H1 (cell line): Measurements from ENCODE around the gene SDHAF2. TPM values are rescaled to one million over a fixed set of nuclear protein-coding genes. Genes with fewer than 3 reads are reported as not detected.

ENCODE experiments used
- CTCF ChIA-PET: fragments of 300-600 bp; sonication (Branson Sonifier 250); formaldehyde crosslinking; loops from one replicate; lab custom pipeline; 2021; ENCODE audit not compliant: partially characterized antibody; lab: Charles Lee
- POLR2A ChIA-PET: fragments of 300-600 bp; sonication (Branson Sonifier 250); formaldehyde crosslinking; loops from one replicate; lab custom pipeline; 2021; ENCODE audit warnings: inconsistent platforms; ENCODE audit not compliant: partially characterized antibody; lab: Charles Lee
- DNase-seq, 2 experiments: peaks; one replicate each; pipeline versions ENCODE4 v3.0.0 to v3.0.0-alpha.2; 2010 to 2022; ENCODE audit warnings: low spot score in 2 of 2, low read depth in 1 of 2, mixed read lengths in 1 of 2
- FAIRE-seq: peaks from 2 replicates; lab custom pipeline; 2011; peaks lifted over from hg19 to GRCh38; lab: Jason Lieb, UNC
- H2AFZ ChIP-seq: 2 replicates; pipeline ENCODE4 v1.8.1; 2012; ENCODE audit warnings: low read length, inconsistent platforms
- H2AK5ac ChIP-seq: 2 replicates; pipeline ENCODE4 v1.6.1; 2013; ENCODE audit warnings: low read depth, low read length
- H2BK120ac ChIP-seq: replicated peaks from 2 replicates; pipeline ENCODE3; 2013; ENCODE audit warnings: low read depth, low read length, inconsistent platforms
- H2BK12ac ChIP-seq: 2 replicates; pipeline ENCODE4 v1.6.1; 2013; ENCODE audit warnings: low read depth, low read length
- H2BK15ac ChIP-seq: 2 replicates; pipeline ENCODE4 v1.6.1; 2013; ENCODE audit warnings: low read length
- H2BK20ac ChIP-seq: 2 replicates; pipeline ENCODE4 v1.6.1; 2013; ENCODE audit warnings: low read length
- H2BK5ac ChIP-seq: 2 replicates; pipeline ENCODE4 v1.6.1; 2013; ENCODE audit warnings: low read depth, low read length
- H3K14ac ChIP-seq: 2 replicates; pipeline ENCODE4 v1.6.1; 2013; ENCODE audit warnings: inconsistent platforms; ENCODE audit not compliant: insufficient read length
- H3K18ac ChIP-seq: 2 replicates; pipeline ENCODE4 v1.6.1; 2013; ENCODE audit warnings: low read length; ENCODE audit errors: extremely low read depth
- H3K23ac ChIP-seq: 2 replicates; pipeline ENCODE4 v1.6.1; 2013; ENCODE audit warnings: inconsistent platforms; ENCODE audit not compliant: insufficient read length
- H3K23me2 ChIP-seq: 2 replicates; pipeline ENCODE4 v1.6.1; 2013; ENCODE audit warnings: low read depth, low read length
- H3K27ac ChIP-seq: 2 replicates; pipeline ENCODE4 v1.6.1; 2011; ENCODE audit warnings: low read depth, low read length, inconsistent platforms
- H3K27me3 ChIP-seq, 4 experiments: replicated peaks in 1 of 4; 1 replicate in 1 of 4; 2 replicates in 3 of 4; pipeline versions ENCODE4 v1.6.1 to v1.8.1; 2011 to 2013; ENCODE audit warnings: low read length in 3 of 4, mild to moderate bottlenecking in 3 of 4, inconsistent platforms in 2 of 4, mixed read lengths in 2 of 4, moderate library complexity in 1 of 4; ENCODE audit not compliant: control insufficient read depth in 3 of 4, insufficient read depth in 3 of 4; ENCODE audit errors: extremely low read depth in 1 of 4
- H3K36me3 ChIP-seq, 4 experiments: 2 replicates each; pipeline versions ENCODE4 v1.6.1 to v1.8.1; 2011 to 2013; ENCODE audit warnings: mild to moderate bottlenecking in 4 of 4, low read length in 3 of 4, moderate library complexity in 2 of 4, control low read depth in 1 of 4, inconsistent platforms in 1 of 4; ENCODE audit not compliant: insufficient read depth in 4 of 4, control insufficient read depth in 2 of 4
- H3K4ac ChIP-seq: replicated peaks from 2 replicates; pipeline ENCODE3; 2013; ENCODE audit warnings: low read length, low read depth, mixed read lengths, inconsistent platforms; ENCODE audit not compliant: insufficient read length
- H3K4me1 ChIP-seq, 4 experiments: replicated peaks in 1 of 4; 1 replicate in 1 of 4; 2 replicates in 3 of 4; pipeline versions ENCODE4 v1.6.1 to v1.8.1; 2011 to 2013; ENCODE audit warnings: low read length in 3 of 4, inconsistent platforms in 2 of 4, mixed read lengths in 1 of 4; ENCODE audit not compliant: insufficient read depth in 4 of 4, control insufficient read depth in 3 of 4
- H3K4me2 ChIP-seq, 2 experiments: 2 replicates each; pipeline versions ENCODE4 v1.6.1 to v1.8.1; 2011 to 2013; ENCODE audit warnings: low read depth in 2 of 2, low read length in 2 of 2, control low read depth in 1 of 2, inconsistent platforms in 1 of 2, mild to moderate bottlenecking in 1 of 2; ENCODE audit not compliant: insufficient read depth in 1 of 2
- H3K4me3 ChIP-seq, 4 experiments: fragments of 200-600, 300-600 bp in 1 of 4; sonication (generic), shearing (Covaris generic), sonication (Bioruptor Twin) in 1 of 4; 2 replicates each; pipeline versions ENCODE4 v1.5.1 to v1.8.1; 2011 to 2016; ENCODE audit warnings: low read length in 4 of 4, low read depth in 3 of 4, control low read depth in 2 of 4, inconsistent platforms in 2 of 4, mild to moderate bottlenecking in 2 of 4, mixed read lengths in 1 of 4, moderate library complexity in 1 of 4; ENCODE audit not compliant: insufficient read depth in 2 of 4; ENCODE audit errors: extremely low read depth in 1 of 4
- H3K56ac ChIP-seq: replicated peaks from 2 replicates; pipeline ENCODE3; 2013; ENCODE audit warnings: low read depth, mild to moderate bottlenecking, mixed read lengths, low read length, inconsistent platforms; ENCODE audit not compliant: insufficient read length
- H3K79me1 ChIP-seq: 2 replicates; pipeline ENCODE4 v1.6.1; 2013; ENCODE audit warnings: low read depth, low read length, control low read depth
- H3K79me2 ChIP-seq, 2 experiments: 2 replicates each; pipeline versions ENCODE4 v1.6.1 to v1.8.1; 2012 to 2013; ENCODE audit warnings: low read length in 2 of 2, mild to moderate bottlenecking in 2 of 2, inconsistent platforms in 1 of 2; ENCODE audit not compliant: insufficient read depth in 2 of 2, control insufficient read depth in 1 of 2
- H3K9ac ChIP-seq, 4 experiments: replicated peaks in 1 of 4; 1 replicate in 1 of 4; 2 replicates in 3 of 4; pipeline versions ENCODE4 v1.6.1 to v1.8.1; 2011 to 2013; ENCODE audit warnings: low read depth in 3 of 4, low read length in 3 of 4, control low read depth in 2 of 4, mild to moderate bottlenecking in 2 of 4, moderate library complexity in 2 of 4, inconsistent platforms in 1 of 4; ENCODE audit errors: extremely low read depth in 1 of 4
- H3K9me3 ChIP-seq, 2 experiments: 2 replicates each; pipeline versions ENCODE4 v1.6.1 to v1.8.1; 2012 to 2013; ENCODE audit warnings: mild to moderate bottlenecking in 2 of 2, moderate library complexity in 2 of 2, control low read depth in 1 of 2, inconsistent platforms in 1 of 2, low read depth in 1 of 2, low read length in 1 of 2, mixed read lengths in 1 of 2; ENCODE audit not compliant: insufficient read depth in 2 of 2
- H4K20me1 ChIP-seq, 2 experiments: replicated peaks in 1 of 2; 2 replicates each; pipeline versions ENCODE3 to v1.8.1; 2011 to 2013; ENCODE audit warnings: inconsistent platforms in 2 of 2, low read length in 2 of 2, mild to moderate bottlenecking in 1 of 2; ENCODE audit not compliant: insufficient read depth in 2 of 2, control insufficient read depth in 1 of 2
- H4K5ac ChIP-seq: 2 replicates; pipeline ENCODE4 v1.6.1; 2013; ENCODE audit warnings: low read length, low read depth, mixed read lengths, inconsistent platforms; ENCODE audit not compliant: insufficient read length
- H4K8ac ChIP-seq: 2 replicates; pipeline ENCODE4 v1.8.0; 2013; ENCODE audit warnings: mild to moderate bottlenecking, moderate library complexity, low read length, inconsistent platforms; ENCODE audit not compliant: insufficient read depth; ENCODE audit errors: extremely low read depth
- H4K91ac ChIP-seq: replicated peaks from 2 replicates; pipeline ENCODE3; 2013; ENCODE audit warnings: low read length, mixed read lengths, inconsistent platforms; ENCODE audit not compliant: insufficient read length
- CEBPB ChIP-seq: IDR thresholded peaks from 2 replicates; pipeline ENCODE4 v1.6.1; 2012; ENCODE audit warnings: low read depth, low read length
- CHD2 ChIP-seq: IDR thresholded peaks from 2 replicates; pipeline ENCODE4 v1.6.1; 2012; ENCODE audit warnings: low read length, improper control_type of control experiment
- KDM5A ChIP-seq: fragments of 200-600 bp; IDR thresholded peaks from 2 replicates; pipeline ENCODE4 v1.7.1; 2012; ENCODE audit warnings: mild to moderate bottlenecking, low read length, inconsistent platforms, mixed read lengths
- RAD21 ChIP-seq, 2 experiments: IDR thresholded peaks in 1 of 2; conservative IDR thresholded peaks in 1 of 2; 2 replicates each; pipeline ENCODE4 v1.6.1; 2011; ENCODE audit warnings: low read depth in 2 of 2, low read length in 2 of 2, improper control_type of control experiment in 1 of 2, inconsistent platforms in 1 of 2, mild to moderate bottlenecking in 1 of 2, moderate library complexity in 1 of 2
- SIX5 ChIP-seq: IDR thresholded peaks from 2 replicates; pipeline ENCODE4 v1.6.1; 2011; ENCODE audit warnings: mild to moderate bottlenecking, low read depth, low read length
- SP4 ChIP-seq: IDR thresholded peaks from 2 replicates; pipeline ENCODE4 v1.6.1; 2012; ENCODE audit warnings: low read length, inconsistent platforms
- TEAD4 ChIP-seq: IDR thresholded peaks from 2 replicates; pipeline ENCODE4 v1.6.1; 2012; ENCODE audit warnings: low read depth, low read length, inconsistent platforms, mixed read lengths
- WGBS, 2 experiments: shearing (Covaris generic) in 1 of 2; methylation state at CpG; one replicate each; pipeline versions ENCODE4 v1.1.6 to v1.1.7; 2013 to 2015; ENCODE audit warnings: low lambda C conversion rate in 2 of 2, mixed read lengths in 2 of 2, inconsistent platforms in 1 of 2, low coverage in 1 of 2, missing lambda C conversion rate in 1 of 2; ENCODE audit not compliant: insufficient replicate concordance in 2 of 2, insufficient coverage in 1 of 2, insufficient read length in 1 of 2; ENCODE audit errors: extremely low coverage in 1 of 2, missing lambda C conversion rate in 1 of 2; 5-methylcytosine and 5-hydroxymethylcytosine counted together
- polyA plus RNA-seq, 7 experiments: library from polyadenylated mRNA; depleted of rRNA in 3 of 7; stranded (reverse) in 5 of 7; unstranded in 2 of 7; fragments of >200 nt in 5 of 7; fragments of 200-250 nt in 2 of 7; gene quantifications; 1 replicate in 5 of 7; 2 replicates in 1 of 7; 4 replicates in 1 of 7; pipeline versions ENCODE4 v1.2.1 to v1.2.3, GENCODE V29; 2011 to 2013; ENCODE audit warnings: missing spikeins in 2 of 7, mixed read lengths in 2 of 7
- total RNA-seq: library from RNA; stranded (reverse); fragmentation: NEBNext Ultra II Directional; extraction: Animal tissue kit (Norgen Biotek cat#: 25700); gene quantifications from 2 replicates; pipeline ENCODE4 v1.2.1, GENCODE V29; 2021
- TF ChIP-seq, protein P1 (sequence below), 3 experiments: IDR thresholded peaks; 1 replicate in 2 of 3; 2 replicates in 1 of 3; pipeline versions ENCODE4 v1.5.1 to v1.6.1; 2011; ENCODE audit warnings: low read length in 3 of 3, mild to moderate bottlenecking in 3 of 3, inconsistent platforms in 2 of 3, low read depth in 1 of 3, moderate library complexity in 1 of 3; ENCODE audit not compliant: insufficient read depth in 1 of 3; ENCODE audit errors: control extremely low read depth in 1 of 3
- TF ChIP-seq, protein P2 (sequence below): IDR thresholded peaks from 2 replicates; pipeline ENCODE4 v1.6.1; 2011; ENCODE audit warnings: low read length, improper control_type of control experiment

SDHAF2 gene
- total and polyA plus RNA-seq, 2 of the 8 experiments (the other 6 are each of a cell fraction or from before 2014, with no cell fraction given): 41.0 to 114 TPM

DNA sequence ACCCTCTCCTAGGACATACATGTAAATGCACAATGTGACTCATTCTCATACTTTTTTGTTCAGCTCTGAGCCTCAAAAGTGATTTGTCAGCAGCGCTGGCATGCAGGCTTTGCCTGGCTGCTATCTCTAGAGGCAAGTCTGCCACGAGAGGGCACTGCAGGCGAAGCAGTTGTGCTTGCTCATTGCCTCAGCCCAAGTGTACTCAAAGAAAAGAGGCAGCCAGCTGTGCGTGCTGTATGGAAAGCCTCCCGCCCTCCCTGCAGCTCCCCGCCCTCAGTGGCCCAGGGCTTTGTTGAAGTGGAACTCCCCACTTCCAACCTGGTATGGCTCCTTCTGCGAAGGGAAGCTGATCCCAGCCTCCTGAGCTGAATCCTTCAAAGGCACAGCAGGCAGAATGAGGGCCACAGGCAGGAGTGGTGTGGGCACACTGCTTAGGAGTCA is 16.3 kb downstream of the SDHAF2 start:
- no peak overlapping the region for H3K23ac ChIP-seq
- peaks cover 0 to 3% (median under 1%) of the 10 kb centered on the region in 4 experiments; a peak in 2 of 7 replicates for H3K4me1 ChIP-seq
- H3K36me3 ChIP-seq: peaks cover 14 to 45% (median 28%) of the 10 kb centered on the region in 4 experiments
- no peak overlapping the region for H2AK5ac ChIP-seq
- 36% methylated on average over 7 of the region's 7 CpGs; no CpG with 5 or more reads in 1 of the 2 experiments for WGBS, 2 experiments
- peaks cover 6% of the 10 kb centered on the region; the same call in 1 of the 2 replicates for H3K79me1 ChIP-seq
- FAIRE-seq: peak; percentile 50
- no peak overlapping the region for H3K56ac ChIP-seq
- no peak overlapping the region for H3K9ac ChIP-seq
- H2BK5ac ChIP-seq: no peak overlapping the region
- no peak overlapping the region; the same call in 1 of the 2 replicates for H4K8ac ChIP-seq
- no peaks in the 10 kb centered on the region for H3K27me3 ChIP-seq
- H4K91ac ChIP-seq: no peak overlapping the region
- H3K18ac ChIP-seq: no peak overlapping the region
- peaks cover 7 to 8% of the 10 kb centered on the region in 2 experiments for H4K20me1 ChIP-seq
- CTCF ChIA-PET: interaction anchor here (0.6 to 57.8 kb wide), 37 partner anchors 8 to 247 kb away, joined by 3 to 2106 read pairs (median 4); partner anchors contain the start of genes CPSF7, LRRC10B and SDHAF2
- peak overlapping the region in 1 of 2 experiments; percentile 21; a peak in 2 of 4 replicates for H3K4me2 ChIP-seq
- H3K79me2 ChIP-seq: peaks cover 0 to 19% of the 10 kb centered on the region in 2 experiments; a peak in 2 of 4 replicates
- H3K14ac ChIP-seq: no peak overlapping the region
- DNase-seq: peak; percentile 69 to 88
- H2BK20ac ChIP-seq: no peak overlapping the region
- no peak overlapping the region for H3K4ac ChIP-seq
- H3K27ac ChIP-seq: no peak overlapping the region
- no peak overlapping the region for H3K4me3 ChIP-seq
- no peaks in the 10 kb centered on the region for H3K9me3 ChIP-seq
- H3K23me2 ChIP-seq: no peaks in the 10 kb centered on the region
- POLR2A ChIA-PET: interaction anchor here (0.6 to 2.3 kb wide), 14 partner anchors 9 to 90 kb away, joined by 3 to 16 read pairs (median 4); partner anchors contain the start of genes CPSF7, CYB561A3, SDHAF2 and TMEM138
- H2BK120ac ChIP-seq: no peak overlapping the region
- no peak overlapping the region for H2BK15ac ChIP-seq
- peak overlapping the region; percentile 11 for H4K5ac ChIP-seq
- no peak overlapping the region for H2BK12ac ChIP-seq
- H2AFZ ChIP-seq: no peak overlapping the region
- TF ChIP-seq TEAD4 (peak; percentile 73; the same call in 1 of the 2 replicates), RAD21 (IDR thresholded peaks at IDR 0.05 in 1 of 2, conservative IDR thresholded peaks at IDR 0.05 in 1 of 2; ENCODE audit: low read depth in 2 of 2, low read length in 2 of 2) (peak; percentile 83 to 85), KDM5A (no peak), SP4 (0 out of 2 replicates have a peak, but pooled peaks have one; percentile 59), SIX5 (no peak), CHD2 (0 out of 2 replicates have a peak, but pooled peaks have one; percentile 19), CEBPB (0 out of 2 replicates have a peak, but pooled peaks have one; percentile 54)
- TF ChIP-seq, protein P1, sequence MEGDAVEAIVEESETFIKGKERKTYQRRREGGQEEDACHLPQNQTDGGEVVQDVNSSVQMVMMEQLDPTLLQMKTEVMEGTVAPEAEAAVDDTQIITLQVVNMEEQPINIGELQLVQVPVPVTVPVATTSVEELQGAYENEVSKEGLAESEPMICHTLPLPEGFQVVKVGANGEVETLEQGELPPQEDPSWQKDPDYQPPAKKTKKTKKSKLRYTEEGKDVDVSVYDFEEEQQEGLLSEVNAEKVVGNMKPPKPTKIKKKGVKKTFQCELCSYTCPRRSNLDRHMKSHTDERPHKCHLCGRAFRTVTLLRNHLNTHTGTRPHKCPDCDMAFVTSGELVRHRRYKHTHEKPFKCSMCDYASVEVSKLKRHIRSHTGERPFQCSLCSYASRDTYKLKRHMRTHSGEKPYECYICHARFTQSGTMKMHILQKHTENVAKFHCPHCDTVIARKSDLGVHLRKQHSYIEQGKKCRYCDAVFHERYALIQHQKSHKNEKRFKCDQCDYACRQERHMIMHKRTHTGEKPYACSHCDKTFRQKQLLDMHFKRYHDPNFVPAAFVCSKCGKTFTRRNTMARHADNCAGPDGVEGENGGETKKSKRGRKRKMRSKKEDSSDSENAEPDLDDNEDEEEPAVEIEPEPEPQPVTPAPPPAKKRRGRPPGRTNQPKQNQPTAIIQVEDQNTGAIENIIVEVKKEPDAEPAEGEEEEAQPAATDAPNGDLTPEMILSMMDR (IDR thresholded peaks at IDR 0.05; ENCODE audit: control extremely low read depth in 1 of 3, insufficient read depth in 1 of 3, low read depth in 1 of 3, low read length in 3 of 3): peak; percentile 78 to 97 (median 92)
- TF ChIP-seq, protein P2, sequence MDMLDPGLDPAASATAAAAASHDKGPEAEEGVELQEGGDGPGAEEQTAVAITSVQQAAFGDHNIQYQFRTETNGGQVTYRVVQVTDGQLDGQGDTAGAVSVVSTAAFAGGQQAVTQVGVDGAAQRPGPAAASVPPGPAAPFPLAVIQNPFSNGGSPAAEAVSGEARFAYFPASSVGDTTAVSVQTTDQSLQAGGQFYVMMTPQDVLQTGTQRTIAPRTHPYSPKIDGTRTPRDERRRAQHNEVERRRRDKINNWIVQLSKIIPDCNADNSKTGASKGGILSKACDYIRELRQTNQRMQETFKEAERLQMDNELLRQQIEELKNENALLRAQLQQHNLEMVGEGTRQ: no peak
